ENCODE data around the gene SH2D2A.

The SH2D2A gene

GRCh38 chr1:156816561-156817328 is at the start of gene SH2D2A:
SH2D2A (minus strand) TSS chr1:156816848; CDS start chr1:156816708, 140 bp downstream.
- no peak for DNase-seq (ENCODE audit: low spot score)

GRCh38 chr1:156865865-156866248 is 49.2 kb upstream of the SH2D2A start:
- DNase-seq (ENCODE audit: low spot score) = no peak

DNA sequence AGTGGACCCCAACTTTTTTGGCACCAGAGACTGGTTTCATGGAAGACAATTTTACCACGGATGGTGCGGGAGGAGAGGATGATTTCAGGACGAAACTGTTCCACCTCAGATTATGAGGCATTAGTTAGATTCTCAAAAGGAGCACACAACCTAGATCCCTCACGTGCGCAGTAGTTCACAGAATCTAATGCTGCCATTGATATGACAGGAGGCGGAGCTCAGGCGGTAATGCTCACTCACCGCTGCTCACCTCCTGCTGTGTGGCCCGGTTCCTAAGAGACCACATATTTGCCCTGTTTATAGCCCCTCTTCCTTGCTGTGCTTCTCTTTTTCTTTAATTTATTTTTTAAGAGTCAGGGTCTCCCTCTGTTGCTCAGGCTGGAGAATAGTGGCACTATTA is 48.6 kb upstream of the SH2D2A start:
- DNase-seq (ENCODE audit: low spot score) = no peak

DNA sequence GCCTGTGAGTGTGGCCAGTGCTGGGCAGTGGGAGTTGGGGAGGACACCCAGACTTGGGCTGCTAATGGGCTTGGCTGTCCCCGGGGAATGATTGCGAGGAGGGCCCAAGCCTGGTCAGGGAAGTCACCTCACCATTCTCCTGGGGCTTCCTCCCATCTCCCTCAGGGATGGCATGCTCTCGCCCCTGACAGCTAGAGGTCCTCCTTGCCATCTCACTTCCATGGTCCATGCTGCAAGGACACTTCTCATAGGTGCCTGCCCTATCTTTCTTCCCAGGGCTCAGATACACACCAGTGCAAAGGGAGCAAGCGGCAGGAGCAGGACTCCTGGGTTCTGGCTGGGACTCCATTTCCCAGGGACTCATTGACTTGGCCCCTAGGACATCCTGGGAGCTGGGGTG is 48.1 kb upstream of the SH2D2A start:
- DNase-seq (ENCODE audit: low spot score) = no peak

DNA sequence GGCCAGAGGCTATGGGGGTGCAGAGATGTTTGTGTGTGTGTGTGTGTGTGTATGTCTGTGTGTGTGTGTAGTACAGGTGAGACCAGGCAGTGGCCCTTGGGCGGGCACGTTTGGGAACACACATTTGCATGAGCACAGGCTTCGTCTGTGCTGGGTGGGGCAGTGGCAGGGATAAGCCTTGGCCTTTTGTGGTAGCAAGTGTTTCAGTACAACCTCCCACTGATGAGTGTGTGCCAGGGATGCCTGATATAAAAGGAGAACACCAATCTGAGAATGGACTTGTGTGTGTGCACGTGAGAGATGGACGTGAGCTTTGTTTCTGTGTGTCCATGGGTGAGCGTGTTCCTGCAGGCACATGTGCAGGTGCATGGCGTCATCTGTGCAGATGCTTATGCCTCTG is 47.0 kb upstream of the SH2D2A start:
- no peak for DNase-seq (ENCODE audit: low spot score)

DNA sequence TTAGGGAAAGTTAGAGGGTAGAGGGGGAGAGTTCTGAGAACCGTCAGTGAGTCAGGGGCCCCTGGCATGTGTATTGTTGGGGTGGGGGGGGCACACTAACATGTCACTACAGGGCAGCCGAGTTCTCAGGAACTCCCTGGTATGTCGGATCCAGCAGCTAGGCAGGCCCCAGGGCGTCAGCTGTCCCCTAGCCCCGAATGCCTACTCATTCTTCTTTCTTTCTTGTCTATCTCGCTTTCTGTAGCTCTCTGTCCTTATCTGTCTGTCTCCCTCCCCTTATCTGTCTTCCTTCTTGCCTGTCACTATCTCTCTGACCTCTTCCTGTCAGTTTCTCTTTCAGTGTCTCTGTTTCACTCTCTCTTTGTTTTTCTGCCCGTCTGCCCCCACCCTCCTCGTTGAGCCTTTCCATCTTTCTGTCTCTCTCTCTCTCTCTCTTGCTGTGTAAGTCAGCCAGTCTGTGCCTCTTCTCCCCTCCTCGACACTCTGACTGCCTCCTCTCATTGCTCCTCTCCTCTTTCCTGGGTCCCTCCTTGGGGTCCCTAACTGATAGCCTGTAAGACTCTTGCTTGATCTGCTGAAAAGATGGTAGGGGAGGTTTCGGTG is 46.5 kb upstream of the SH2D2A start:
- no peak for DNase-seq (ENCODE audit: low spot score)

- DNase-seq (ENCODE audit: low spot score) = no peak
These were observed 45.9 kb upstream of the SH2D2A start for GRCh38 chr1:156862584-156862983.

- peak; percentile 55 for DNase-seq (ENCODE audit: low spot score)
These were observed 44.2 kb upstream of the SH2D2A start, which contains the start of gene NTRK1 for GRCh38 chr1:156860628-156861423. NTRK1 (plus strand) TSS chr1:156860865; CDS start chr1:156860935, 70 bp downstream.

DNA sequence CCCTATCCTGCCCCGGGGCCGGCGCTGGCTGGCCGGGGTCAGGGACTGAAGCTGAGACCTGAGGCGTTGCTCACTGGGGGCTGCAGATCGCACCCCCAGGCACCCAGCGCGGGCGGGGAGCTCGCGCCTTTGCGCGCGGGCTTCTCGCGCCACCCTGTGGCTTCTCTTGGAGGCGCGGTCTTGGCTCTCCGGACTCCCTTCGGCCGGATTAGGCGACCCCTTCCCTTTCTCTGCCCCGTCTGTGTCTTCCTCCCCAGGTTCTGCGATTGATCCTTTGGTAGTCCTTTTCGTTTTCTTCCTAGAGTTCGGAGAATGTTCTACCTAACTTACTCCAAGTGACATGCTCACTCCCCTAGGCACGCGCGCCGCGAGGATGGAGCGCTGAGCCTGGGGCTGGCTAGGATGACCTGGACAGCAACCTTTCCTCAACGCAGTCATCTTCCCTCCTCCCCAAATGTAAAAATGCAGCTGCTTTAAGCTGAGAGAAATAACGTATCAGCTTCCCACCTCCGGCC is 43.5 kb upstream of the SH2D2A start:
- peak; percentile 42 for DNase-seq (ENCODE audit: low spot score)

DNA sequence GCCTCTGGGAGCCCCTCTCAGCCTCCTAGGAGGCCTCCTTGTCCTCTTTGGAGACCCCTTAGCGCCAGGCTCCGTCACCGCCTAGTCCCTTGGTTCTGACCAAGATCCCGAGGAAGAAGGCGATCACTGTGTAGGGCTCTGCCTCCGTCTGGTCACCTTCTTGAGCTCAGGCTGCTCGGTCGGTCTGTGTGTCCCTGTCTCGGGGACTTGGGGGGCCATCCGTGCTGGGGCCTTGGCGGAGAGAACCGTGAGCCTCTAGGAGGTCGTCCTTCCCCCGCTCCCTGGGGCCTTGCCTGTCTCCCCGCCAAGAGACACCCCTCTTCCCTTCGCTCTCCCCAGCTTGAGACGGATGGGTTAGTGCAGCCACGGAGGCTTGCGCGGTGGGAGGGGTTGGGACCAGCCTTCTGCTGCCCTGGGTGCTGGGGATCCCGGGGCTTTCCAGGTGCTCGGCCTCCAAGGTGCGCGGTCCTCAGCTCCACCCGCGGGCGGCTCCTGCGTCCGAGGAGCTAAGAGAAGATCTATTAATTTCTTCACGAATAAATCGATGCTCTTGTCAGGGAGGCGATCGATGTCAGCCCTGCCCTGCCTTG is 43.0 kb upstream of the SH2D2A start:
- DNase-seq (ENCODE audit: low spot score) = no peak

- no peak for DNase-seq (ENCODE audit: low spot score)
These were observed 42.4 kb upstream of the SH2D2A start, which contains the start of gene INSRR for GRCh38 chr1:156858959-156859522. INSRR (minus strand) TSS chr1:156859117; CDS start chr1:156858621, 496 bp downstream.

DNA sequence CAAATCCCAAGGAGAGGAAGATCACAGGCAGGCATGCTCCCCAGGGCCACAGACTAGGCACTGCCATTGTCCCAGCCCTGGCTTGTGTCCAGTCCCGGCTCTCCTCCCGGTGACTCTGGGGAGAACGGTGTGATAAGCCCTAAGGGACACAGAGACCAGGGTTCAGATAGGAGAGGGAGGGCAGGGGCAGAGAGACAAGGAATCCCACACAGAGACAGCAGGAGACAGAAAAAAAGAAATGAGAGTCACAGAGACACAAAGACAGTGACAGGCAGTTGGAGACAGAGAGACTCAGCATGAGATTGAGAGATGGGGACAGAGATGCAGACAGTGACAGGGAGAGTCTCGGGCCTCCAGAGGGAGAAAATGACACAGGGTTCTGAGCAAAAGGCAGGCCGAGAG is 41.9 kb upstream of the SH2D2A start:
- DNase-seq (ENCODE audit: low spot score) = no peak

- DNase-seq (ENCODE audit: low spot score) = no peak
These were observed 40.9 kb upstream of the SH2D2A start for GRCh38 chr1:156857532-156857931.

GRCh38 chr1:156856282-156856785 is 39.7 kb upstream of the SH2D2A start:
- DNase-seq (ENCODE audit: low spot score) = no peak

GRCh38 chr1:156854634-156855033 is 38.0 kb upstream of the SH2D2A start:
- DNase-seq (ENCODE audit: low spot score) = no peak

DNA sequence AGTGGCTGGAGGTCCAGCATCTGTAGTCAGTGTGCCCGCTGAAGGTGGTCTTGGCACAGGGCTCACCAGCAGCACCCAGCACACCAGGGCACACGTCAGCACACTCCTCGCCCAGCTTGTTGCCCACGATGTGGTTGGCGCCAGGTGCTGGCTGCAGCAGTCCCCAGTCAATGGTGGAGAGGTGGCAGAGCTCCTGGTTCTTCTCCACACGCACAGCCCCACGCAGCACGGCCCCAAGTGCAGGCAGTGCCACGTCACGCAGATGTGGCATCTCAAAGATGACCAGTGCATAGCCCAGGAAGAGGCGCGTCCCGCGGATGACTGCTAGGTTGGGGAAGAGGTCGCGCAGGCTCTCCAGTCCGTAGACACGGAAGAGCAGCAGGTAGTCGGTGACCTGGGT is 37.1 kb upstream of the SH2D2A start:
- no peak for DNase-seq (ENCODE audit: low spot score)

DNA sequence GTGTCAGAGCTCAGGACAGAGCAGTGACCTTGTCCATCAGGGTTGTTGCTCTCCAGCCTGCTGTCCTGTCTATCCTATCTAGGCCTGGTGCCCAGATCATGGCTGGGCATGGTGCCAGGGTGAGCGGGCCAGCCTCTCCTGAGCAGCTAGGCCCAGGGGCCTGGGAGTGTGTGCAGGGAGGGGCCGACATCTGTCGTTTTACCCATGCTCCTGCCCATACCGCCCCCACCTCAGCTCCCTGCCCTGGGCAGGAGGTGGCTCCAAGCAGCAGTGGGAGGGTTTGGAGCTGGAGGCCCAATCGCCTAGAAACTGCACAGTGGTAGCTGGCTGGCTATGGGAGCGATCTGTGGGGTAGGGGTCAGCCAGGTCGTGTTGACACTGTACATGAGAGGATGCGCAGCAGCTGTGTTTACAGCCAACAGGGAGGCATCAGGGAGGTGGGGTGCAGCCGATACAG is 35.8 kb upstream of the SH2D2A start:
- peak; percentile 36 for DNase-seq (ENCODE audit: low spot score)

DNA sequence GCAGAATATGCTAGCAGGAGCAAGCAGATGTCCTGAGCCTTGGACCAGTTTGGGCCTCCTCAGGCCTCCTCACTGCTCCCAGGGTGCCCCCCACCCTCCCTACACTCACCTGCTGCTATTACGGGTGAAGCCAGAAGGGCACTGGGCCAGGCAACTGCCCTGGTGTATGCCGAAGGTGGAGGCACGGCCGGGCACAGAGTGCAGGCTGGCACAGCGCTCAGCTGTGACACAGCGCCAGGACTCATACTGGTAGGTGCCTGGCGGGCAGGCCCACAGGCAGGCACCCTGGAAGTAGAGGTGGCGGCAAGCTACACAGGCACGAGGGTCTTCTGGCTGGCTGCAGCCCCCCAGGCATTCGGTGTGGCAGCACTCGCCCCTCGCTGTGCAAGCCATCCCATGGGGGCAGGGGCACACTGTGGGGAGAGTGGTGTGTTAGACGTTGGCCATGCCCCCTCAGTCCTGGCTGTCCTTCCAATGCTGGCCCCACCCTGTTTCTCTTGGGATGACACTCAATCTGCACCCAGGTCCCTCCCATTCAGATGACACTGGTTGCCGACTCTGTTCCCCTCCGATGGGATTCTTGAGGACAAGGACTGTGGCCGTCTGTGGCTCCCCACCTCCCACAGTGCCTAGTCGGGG is 35.2 kb upstream of the SH2D2A start:
- no peak for DNase-seq (ENCODE audit: low spot score)

- no peak for DNase-seq (ENCODE audit: low spot score)
These were observed 32.5 kb upstream of the SH2D2A start for GRCh38 chr1:156849151-156849496.

DNA sequence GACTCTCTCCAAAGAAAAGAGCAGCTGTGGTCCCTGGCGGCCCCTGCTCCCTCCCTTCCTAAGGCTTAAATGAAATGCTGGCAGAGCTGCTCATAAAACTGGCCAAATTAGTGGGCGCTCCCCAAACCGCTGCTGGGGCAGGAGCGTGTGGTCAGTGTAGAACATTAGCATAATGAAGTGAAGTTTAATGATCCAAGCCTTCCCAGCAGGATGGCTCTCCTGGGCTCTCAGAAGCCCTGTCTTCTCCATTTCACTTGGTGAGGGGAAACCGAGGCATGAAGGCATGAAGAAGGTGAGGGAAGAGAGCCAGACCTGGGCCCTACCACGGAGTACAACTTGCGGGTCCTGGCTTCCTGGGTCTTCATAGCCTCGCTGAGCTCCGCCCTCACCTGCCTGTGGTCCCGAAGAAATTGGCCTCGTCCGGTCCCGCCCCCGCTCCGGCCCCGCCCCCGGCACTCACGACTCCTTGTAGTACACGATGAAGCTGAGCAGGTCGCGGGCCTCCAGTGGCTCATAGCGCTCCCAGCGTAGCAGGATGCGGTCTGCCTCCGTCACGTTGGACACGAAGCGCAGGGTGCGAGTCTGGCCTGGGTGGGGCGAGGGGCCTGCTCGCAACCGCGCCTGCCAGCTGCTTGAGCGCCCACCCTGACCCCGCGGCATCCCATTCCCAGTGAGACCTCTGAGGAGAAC is 32.0 kb upstream of the SH2D2A start:
- DNase-seq (ENCODE audit: low spot score) = no peak
